GM12878 (cell line): ENCODE results near the gene GRIA4. TPM values are rescaled to one million over a fixed set of nuclear protein-coding genes. Genes with fewer than 3 reads are reported as not detected.

ENCODE experiments used
- ATAC-seq: fragments of 200-7000 bp; cut with Tn5 transposase; 3 replicates; pipeline ENCODE4 v1.9.1; 2020; ENCODE audit warnings: mild to moderate bottlenecking, moderate library complexity
- BruUV-seq: library from RNA; stranded (reverse); fragments of 400-500 nt; replicated peaks from 2 replicates; lab custom pipeline; 2021; lab: Mats Ljungman, UMichigan
- CTCF ChIA-PET: fragments of 300-600 bp; sonication (Branson Sonifier 250); formaldehyde crosslinking; extraction: SDS; loops from one replicate; lab custom pipeline; 2021; ENCODE audit warnings: inconsistent platforms; lab: Yijun Ruan, JAX
- POLR2A ChIA-PET: fragments of 350-600 bp; formaldehyde crosslinking; extraction: SDS; loops from one replicate; lab custom pipeline; 2021; ENCODE audit warnings: inconsistent platforms; lab: Charles Lee
- RAD21 ChIA-PET: fragments of 300-600 bp; sonication (Branson Sonifier 250); formaldehyde crosslinking; loops from one replicate; lab custom pipeline; 2023; ENCODE audit warnings: antibody characterized with exemption; ENCODE audit not compliant: unreplicated experiment; lab: Charles Lee
- SMC1A ChIA-PET: fragments of 300-600 bp; sonication (Branson Sonifier 250); formaldehyde crosslinking; loops from one replicate; lab custom pipeline; 2023; ENCODE audit not compliant: unreplicated experiment, uncharacterized antibody; lab: Charles Lee
- DNase-seq: peaks from one replicate; pipeline ENCODE4 v3.0.0-alpha.2; 2011; ENCODE audit warnings: low read depth, low spot score
- FAIRE-seq: peaks from 3 replicates; lab custom pipeline; 2011; peaks lifted over from hg19 to GRCh38; lab: Jason Lieb, UNC
- H2AFZ ChIP-seq: 2 replicates; pipeline ENCODE4 v1.6.0; 2011; ENCODE audit warnings: low read depth, low read length, control low read depth; ENCODE audit not compliant: control insufficient read depth
- H3K27ac ChIP-seq: 2 replicates; pipeline ENCODE4 v1.5.1; 2011; ENCODE audit warnings: control low read depth; ENCODE audit not compliant: control insufficient read depth, insufficient read depth
- H3K27me3 ChIP-seq, 2 experiments: replicated peaks in 1 of 2; 2 replicates each; pipeline versions ENCODE4 v1.6.0 to v1.6.1; 2011; ENCODE audit warnings: low read length in 1 of 2; ENCODE audit not compliant: control insufficient read depth in 2 of 2, insufficient read depth in 2 of 2
- H3K36me3 ChIP-seq, 2 experiments: 2 replicates each; pipeline ENCODE4 v1.5.1; 2011; ENCODE audit warnings: low read length in 1 of 2; ENCODE audit not compliant: control insufficient read depth in 2 of 2, insufficient read depth in 2 of 2
- H3K4me1 ChIP-seq: 2 replicates; pipeline ENCODE4 v1.6.1; 2011; ENCODE audit warnings: mild to moderate bottlenecking, low read length, moderate library complexity, mixed read lengths; ENCODE audit not compliant: control insufficient read depth, insufficient read depth
- H3K4me2 ChIP-seq: 2 replicates; pipeline ENCODE4 v1.6.0; 2011; ENCODE audit warnings: control low read depth; ENCODE audit not compliant: control insufficient read depth, insufficient read depth
- H3K4me3 ChIP-seq: fragments of 200-600 bp; sonication (generic); 2 replicates; pipeline ENCODE4 v1.5.1; 2016
- H3K79me2 ChIP-seq: 2 replicates; pipeline ENCODE4 v1.6.0; 2011; ENCODE audit warnings: low read length; ENCODE audit not compliant: control insufficient read depth, insufficient read depth
- H3K9ac ChIP-seq: 2 replicates; pipeline ENCODE4 v1.8.0; 2011; ENCODE audit warnings: low read length, control low read depth, mixed read lengths; ENCODE audit not compliant: control insufficient read depth, insufficient read depth
- H3K9me3 ChIP-seq: replicated peaks from 3 replicates; pipeline ENCODE4 v1.5.1; 2011; ENCODE audit warnings: mild to moderate bottlenecking, low read length; ENCODE audit not compliant: control insufficient read depth, insufficient read depth
- H4K20me1 ChIP-seq: 2 replicates; pipeline ENCODE4 v1.6.0; 2011; ENCODE audit not compliant: control insufficient read depth, insufficient read depth
- BACH1 ChIP-seq: fragments of 450-650 bp; IDR thresholded peaks from 2 replicates; pipeline ENCODE4 v1.6.1; 2017; ENCODE audit warnings: mild to moderate bottlenecking, borderline replicate concordance
- BMI1 ChIP-seq: fragments of 450-650 bp; IDR thresholded peaks from 2 replicates; pipeline ENCODE4 v1.6.1; 2016; ENCODE audit warnings: mild to moderate bottlenecking, moderate library complexity, borderline replicate concordance
- HDAC2 ChIP-seq: fragments of 200-600 bp; sonication (generic); IDR thresholded peaks from 2 replicates; pipeline ENCODE4 v1.6.1; 2017
- IRF3 ChIP-seq: fragments of 450-650 bp; IDR thresholded peaks from 2 replicates; pipeline ENCODE4 v1.6.1; 2014; ENCODE audit warnings: mild to moderate bottlenecking
- JUNB ChIP-seq: IDR thresholded peaks from 2 replicates; pipeline ENCODE4 v1.6.1; 2016; ENCODE audit warnings: antibody characterized with exemption, mild to moderate bottlenecking
- NR2C1 ChIP-seq: fragments of 450-650 bp; IDR thresholded peaks from 2 replicates; pipeline ENCODE4 v1.6.1; 2017; ENCODE audit warnings: antibody characterized with exemption, mild to moderate bottlenecking, moderate library complexity
- NR2C2 ChIP-seq: IDR thresholded peaks from 2 replicates; pipeline ENCODE4 v1.6.1; 2011; ENCODE audit warnings: borderline replicate concordance, low read depth; ENCODE audit not compliant: control insufficient read depth, insufficient read length
- RAD51 ChIP-seq: fragments of 450-650 bp; IDR thresholded peaks from 2 replicates; pipeline ENCODE4 v1.6.1; 2016; ENCODE audit warnings: moderate library complexity, mild to moderate bottlenecking, inconsistent platforms
- WGBS: methylation state at CpG from one replicate; pipeline ENCODE4 v1.1.6; 2016; ENCODE audit warnings: low lambda C conversion rate; ENCODE audit not compliant: insufficient replicate concordance, insufficient coverage; ENCODE audit errors: missing lambda C conversion rate; 5-methylcytosine and 5-hydroxymethylcytosine counted together
- in situ Hi-C: fragments of 300-500 bp; cut with MboI; formaldehyde crosslinking; loops from 9 replicates; pipeline ENCODE4 v1.14.3; 2018; ENCODE audit warnings: mixed read lengths
- intact Hi-C: fragments of 100-400 bp; cut with micrococcal nuclease; formaldehyde crosslinking; loops from one replicate; pipeline ENCODE4 v1.14.2; 2022; ENCODE audit not compliant: unreplicated experiment
- polyA plus RNA-seq, 11 experiments: library from polyadenylated mRNA; depleted of rRNA in 4 of 11; unstranded in 6 of 11; stranded (reverse) in 5 of 11; fragments of >200 nt; fragmentation: Nextera tagmentation in 4 of 11; fragmentation: Illumina TruSeq in 1 of 11; extraction: Ambion mirVana in 4 of 11; extraction: Trizol in 1 of 11; gene quantifications; 1 replicate in 1 of 11; 2 replicates in 10 of 11; pipeline versions ENCODE4 v1.2.1 to v1.2.3, GENCODE V29; 2011 to 2016; ENCODE audit warnings: inconsistent platforms in 2 of 11, missing spikeins in 2 of 11, low read depth in 1 of 11
- total RNA-seq, 4 experiments: library from RNA; depleted of rRNA in 3 of 4; stranded (reverse); fragments of >200 nt in 3 of 4; fragmentation: Illumina TruSeq in 1 of 4; extraction: Trizol in 1 of 4; gene quantifications; 2 replicates each; pipeline versions ENCODE4 v1.2.1 to v1.2.3, GENCODE V29; 2013 to 2021
- TF ChIP-seq, protein P1 (sequence below): IDR thresholded peaks from 2 replicates; pipeline ENCODE4 v1.6.1; 2011; ENCODE audit warnings: low read depth, low read length, improper control_type of control experiment, borderline replicate concordance

Gene GRIA4
- total and polyA plus RNA-seq, 10 of the 15 experiments (the other 5 are each of a cell fraction or from before 2014, with no cell fraction given) = 0.04 TPM; not detected in 9

DNA sequence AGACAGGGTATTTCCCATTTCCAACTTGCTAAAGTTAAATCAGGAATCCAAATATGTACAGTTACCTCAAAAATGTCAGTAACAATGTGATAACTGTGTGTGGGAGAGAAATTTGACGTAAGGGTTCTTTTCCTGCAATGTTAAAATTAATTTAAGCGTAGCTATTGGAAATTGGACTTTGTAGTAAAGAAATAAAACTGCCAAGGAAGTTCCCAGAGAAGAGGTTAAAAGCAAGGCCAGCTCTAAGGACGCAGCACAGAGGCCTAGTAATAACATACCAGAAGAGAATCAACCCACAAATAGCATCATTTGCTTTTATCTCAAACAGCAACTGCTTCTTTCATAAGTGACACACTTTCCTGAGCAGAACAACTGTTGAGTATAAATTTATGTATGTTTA lies 36.8 kb upstream of the GRIA4 start:
- ChIA-PET POLR2A (no interaction called here), CTCF (no interaction called here), SMC1A (no interaction called here), RAD21 (no interaction called here)
- Histone ChIP-seq H3K27ac (no peak overlapping the region), H3K9ac (no peak overlapping the region), H3K4me3 (no peak overlapping the region), H3K79me2 (no peaks in the 10 kb centered on the region), H3K4me2 (no peak overlapping the region), H3K9me3 (no peaks in the 10 kb centered on the region), H2AFZ (no peak overlapping the region), H4K20me1 (no peaks in the 10 kb centered on the region), H3K36me3 (no peaks in the 10 kb centered on the region), H3K27me3 (no peaks in the 10 kb centered on the region), H3K4me1 (no peaks in the 10 kb centered on the region)
- DNase-seq (no peak), FAIRE-seq (no peak), ATAC-seq (no peak)
- no TSS peak for BruUV-seq
- TF ChIP-seq NR2C2 = no peak
- TF ChIP-seq, protein P1, sequence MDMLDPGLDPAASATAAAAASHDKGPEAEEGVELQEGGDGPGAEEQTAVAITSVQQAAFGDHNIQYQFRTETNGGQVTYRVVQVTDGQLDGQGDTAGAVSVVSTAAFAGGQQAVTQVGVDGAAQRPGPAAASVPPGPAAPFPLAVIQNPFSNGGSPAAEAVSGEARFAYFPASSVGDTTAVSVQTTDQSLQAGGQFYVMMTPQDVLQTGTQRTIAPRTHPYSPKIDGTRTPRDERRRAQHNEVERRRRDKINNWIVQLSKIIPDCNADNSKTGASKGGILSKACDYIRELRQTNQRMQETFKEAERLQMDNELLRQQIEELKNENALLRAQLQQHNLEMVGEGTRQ = no peak
- TF ChIP-seq HDAC2 = no peak
- no peak for TF ChIP-seq NR2C1
- no peak for TF ChIP-seq RAD51
- TF ChIP-seq IRF3 = no peak
- TF ChIP-seq BMI1 = no peak
- TF ChIP-seq BACH1 = no peak
- no peak for TF ChIP-seq JUNB
- in situ Hi-C loops = no loop called here
- 17% methylated on average over 3 of the region's 3 CpGs for WGBS
- intact Hi-C loops = no loop called here
